ENCODE measurements around the gene ARMC9.
"Not testable (repeated sequence)": the region's sequence is repeated elsewhere in the genome, so short reads cannot be mapped to it uniquely, and the experiment has no call there.

The ARMC9 gene

GRCh38 chr2:231244382-231245248 is 46.2 kb downstream of the ARMC9 start:
- no peak for DNase-seq (ENCODE audit: low spot score)

- no peak for DNase-seq (ENCODE audit: low spot score)
Measured at GRCh38 chr2:231245249-231246094, 47.0 kb downstream of the ARMC9 start.

DNA sequence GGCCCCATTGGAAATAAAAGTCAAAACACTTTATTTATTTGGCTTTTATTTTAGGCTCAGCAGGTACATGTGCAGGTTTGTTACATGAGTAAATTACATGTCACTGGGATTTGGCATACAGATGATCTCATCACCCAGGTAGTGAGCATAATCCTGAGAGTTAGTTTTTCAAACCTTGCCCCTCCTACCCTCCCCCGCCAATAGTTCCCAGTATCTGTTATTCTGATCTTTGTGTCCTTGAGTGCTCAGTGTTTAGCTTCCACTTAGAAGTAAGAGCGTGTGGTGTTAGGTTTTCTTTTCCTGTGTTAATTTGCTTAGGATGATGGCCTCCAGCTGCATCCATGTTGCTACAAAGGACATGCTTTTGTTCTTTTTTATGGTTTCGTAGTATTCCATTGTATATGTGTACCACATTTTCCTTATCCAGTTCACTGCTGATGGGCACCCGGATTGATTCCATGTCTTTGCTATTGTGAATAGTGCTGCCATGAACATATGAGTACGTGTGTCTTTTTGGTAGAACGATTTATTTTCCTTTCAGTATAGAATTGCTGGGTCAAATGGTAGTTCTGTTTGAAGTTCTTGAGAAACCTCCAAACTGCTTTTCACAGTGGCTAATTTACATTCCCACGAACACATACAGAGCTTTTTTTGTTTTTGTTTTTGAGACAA is 47.9 kb downstream of the ARMC9 start:
- no peak for DNase-seq (ENCODE audit: low spot score)

GRCh38 chr2:231250146-231250545 is 51.7 kb downstream of the ARMC9 start:
- no peak for DNase-seq (ENCODE audit: low spot score)

- DNase-seq (ENCODE audit: low spot score) = no peak
Measured at GRCh38 chr2:231250698-231251097, 52.3 kb downstream of the ARMC9 start.

DNA sequence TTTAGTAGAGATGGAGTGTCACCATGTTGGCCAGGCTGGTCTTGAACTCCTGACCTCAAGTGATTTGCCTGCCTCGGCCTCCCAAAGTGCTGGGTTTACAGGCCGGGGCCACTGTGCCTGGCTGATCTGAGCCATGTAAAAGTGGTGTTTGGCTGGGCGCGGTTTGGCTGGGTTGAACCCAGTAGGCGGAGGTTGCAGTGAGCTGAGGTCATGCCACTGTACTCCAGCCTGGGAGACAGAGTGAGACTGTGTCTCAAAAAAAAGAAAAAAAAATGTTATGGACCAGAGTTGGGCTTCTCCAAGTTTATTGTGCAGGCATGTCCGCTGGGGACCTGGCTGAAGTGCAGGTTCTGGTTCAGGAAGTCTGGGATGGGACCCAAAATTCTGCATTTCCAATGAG is 54.9 kb downstream of the ARMC9 start:
- not testable (repeated sequence) for DNase-seq (ENCODE audit: low spot score)

DNA sequence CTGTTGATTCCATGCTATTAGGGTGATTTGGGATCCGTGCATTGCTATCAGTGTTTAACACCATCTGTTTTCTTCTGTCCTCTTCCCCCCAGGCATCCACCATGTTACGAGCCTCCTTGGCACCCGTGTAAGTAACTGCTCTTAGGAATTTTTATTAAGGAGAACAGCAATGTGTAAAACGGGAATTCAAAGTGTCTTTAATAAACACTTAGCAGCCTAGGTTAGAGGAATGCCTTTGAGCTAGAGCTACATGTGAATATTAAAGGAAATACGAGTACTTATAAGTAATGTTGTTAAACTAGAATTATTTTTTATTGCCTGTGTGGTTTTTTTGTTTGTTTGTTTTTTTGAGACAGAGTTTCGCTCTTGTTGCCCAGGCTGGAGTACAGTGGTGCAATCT is 58.1 kb downstream of the ARMC9 start:
- no peak for DNase-seq (ENCODE audit: low spot score)

DNA sequence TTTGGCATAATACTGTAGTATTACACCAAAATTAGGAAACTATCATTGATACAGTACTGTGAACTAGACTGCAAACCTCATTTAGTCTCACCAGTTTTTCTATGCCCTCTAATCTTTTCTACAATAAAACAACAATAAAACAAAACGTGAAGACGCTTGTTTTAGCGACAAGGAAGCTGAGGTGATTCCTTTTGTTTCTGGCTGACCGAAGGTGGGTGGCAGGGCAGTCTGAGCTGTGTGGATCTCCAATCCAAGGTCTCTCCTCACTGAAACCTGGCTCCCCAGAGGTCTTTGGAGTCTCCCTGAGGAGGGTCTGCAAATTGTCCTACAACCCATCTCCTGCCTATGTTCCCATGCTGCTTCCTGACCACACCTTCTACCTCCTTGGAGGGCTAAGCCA is 59.3 kb downstream of the ARMC9 start:
- no peak for DNase-seq (ENCODE audit: low spot score)

- DNase-seq (ENCODE audit: low spot score) = no peak
Measured at GRCh38 chr2:231258701-231259100, 60.3 kb downstream of the ARMC9 start.

DNA sequence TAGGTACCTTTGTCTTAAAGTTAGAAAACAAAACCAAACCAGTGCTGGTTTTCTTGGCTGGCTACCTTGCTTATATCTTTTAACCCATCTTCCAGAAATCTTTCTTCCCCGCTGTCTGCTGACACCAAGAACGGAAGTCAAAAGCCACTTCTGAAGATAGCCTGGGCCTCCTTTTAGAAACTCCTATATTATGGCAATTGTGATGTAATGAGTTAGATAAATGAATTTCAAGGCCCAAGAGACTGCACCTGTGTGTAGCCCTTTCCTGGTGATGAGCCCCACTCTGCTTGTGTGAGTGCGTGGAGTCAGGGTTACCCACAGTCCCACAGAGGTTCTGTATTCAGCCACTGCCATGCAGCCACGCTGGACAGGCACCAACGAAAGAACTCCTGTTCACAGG is 60.7 kb downstream of the ARMC9 start:
- no peak for DNase-seq (ENCODE audit: low spot score)

DNA sequence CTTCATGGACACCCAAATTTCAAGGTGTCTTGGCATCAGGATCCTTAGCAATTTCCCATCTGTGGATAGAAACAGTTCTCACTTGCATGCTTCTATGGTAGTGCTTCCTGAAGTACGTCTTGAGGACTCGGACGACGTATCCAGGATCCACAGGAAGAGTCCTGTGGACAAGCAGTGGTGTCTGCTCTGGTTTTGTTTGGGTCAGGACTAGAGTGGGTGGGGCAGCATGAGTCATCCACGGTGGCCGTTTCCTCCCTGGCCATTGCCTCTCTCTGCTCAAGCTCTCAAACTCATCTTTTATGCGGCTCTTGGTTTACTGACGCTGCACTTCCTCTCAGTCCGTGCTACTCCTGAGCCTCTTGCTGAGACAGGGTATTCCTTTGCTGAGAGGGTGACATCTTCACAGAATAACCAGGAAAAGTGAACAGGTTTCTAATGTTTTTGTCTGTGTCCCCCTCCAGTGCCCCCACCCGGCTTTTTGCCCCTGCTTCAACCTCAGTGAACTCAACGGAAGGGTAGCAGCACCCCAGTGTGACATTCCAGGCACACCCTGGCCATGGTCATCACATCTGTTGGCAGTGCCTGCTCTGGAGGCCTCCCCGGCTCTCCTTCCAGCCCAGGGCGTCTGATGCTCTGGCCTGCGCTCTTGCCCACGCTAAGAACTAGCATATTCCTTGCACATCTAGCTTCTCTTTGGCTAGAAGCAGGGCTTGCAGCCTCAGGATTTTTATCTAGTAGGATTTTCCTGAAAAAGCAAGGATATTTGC is 62.2 kb downstream of the ARMC9 start:
- no peak for DNase-seq (ENCODE audit: low spot score)

- DNase-seq (ENCODE audit: low spot score) = no peak
Measured at GRCh38 chr2:231263118-231263831, 64.8 kb downstream of the ARMC9 start.

GRCh38 chr2:231270221-231271114 is 72.0 kb downstream of the ARMC9 start:
- no peak for DNase-seq (ENCODE audit: low spot score)

DNA sequence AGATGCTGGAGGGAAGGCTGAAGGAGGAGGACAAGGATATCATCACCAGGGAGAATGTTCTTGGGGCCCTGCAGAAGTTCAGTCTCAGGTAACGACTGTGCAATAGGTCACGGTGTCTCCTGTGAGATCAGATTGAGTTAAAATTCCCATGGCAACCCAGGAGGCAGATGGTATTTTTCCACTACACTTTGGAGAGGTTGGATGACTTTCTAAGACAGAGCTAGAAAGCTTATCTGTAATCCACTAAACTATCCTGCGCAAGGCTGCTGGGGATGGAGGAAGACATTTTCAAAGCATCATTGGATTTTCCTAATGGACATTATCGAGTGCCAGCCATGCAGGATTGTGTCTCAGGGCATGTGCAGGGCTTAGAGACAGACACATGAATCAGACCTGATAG is 74.6 kb downstream of the ARMC9 start:
- DNase-seq (ENCODE audit: low spot score) = no peak

GRCh38 chr2:231276987-231277386 is 78.6 kb downstream of the ARMC9 start:
- no peak for DNase-seq (ENCODE audit: low spot score)

DNA sequence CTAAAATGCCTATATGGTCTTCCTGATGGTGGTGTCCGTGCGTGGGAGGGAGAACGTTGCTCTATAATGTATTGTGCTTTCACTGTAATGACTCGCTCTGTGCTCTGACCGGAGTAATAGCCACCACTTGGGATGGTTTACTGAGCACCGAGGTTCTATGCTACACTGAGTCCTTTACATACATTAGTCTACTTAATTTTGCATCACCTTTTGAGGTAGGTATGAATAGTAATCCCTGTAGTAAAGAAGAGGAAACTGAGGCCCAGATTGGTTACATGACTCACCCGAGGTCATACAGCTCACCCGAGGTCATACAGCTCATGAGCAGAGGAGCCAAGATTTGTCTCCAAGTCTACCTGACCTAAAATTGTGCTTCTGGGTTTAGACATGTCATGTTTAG is 79.5 kb downstream of the ARMC9 start:
- DNase-seq (ENCODE audit: low spot score) = no peak

GRCh38 chr2:231278868-231279267 is 80.4 kb downstream of the ARMC9 start:
- no peak for DNase-seq (ENCODE audit: low spot score)

DNA sequence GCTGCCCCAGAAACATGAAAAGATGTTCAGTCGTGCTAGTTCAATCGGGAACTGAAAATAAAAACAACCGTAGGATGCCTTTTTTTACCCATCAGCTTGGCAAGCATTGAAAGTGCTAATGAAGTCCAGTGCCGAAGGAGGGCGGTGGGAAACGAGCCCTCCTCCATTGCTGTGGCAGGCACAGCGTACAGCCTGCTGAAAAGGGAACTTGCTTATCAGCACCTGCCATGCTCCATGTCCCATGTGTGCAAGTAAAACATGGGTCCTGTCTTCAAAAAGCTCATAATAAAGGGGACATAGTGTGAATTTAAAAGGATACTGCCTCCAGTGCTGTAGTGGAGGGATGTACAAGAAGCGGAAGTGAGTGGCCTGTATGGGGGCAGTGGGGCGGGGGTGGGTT is 82.4 kb downstream of the ARMC9 start:
- DNase-seq (ENCODE audit: low spot score) = no peak

GRCh38 chr2:231284296-231284695 is 85.9 kb downstream of the ARMC9 start:
- DNase-seq (ENCODE audit: low spot score) = no peak

GRCh38 chr2:231286964-231287363 is 88.5 kb downstream of the ARMC9 start:
- no peak for DNase-seq (ENCODE audit: low spot score)

Data from D341Med (cell line).